Anterior cingulate cortex (tissue), 58 donors: ENCODE measurements around the gene KRT2.

Experiments used
- DNase-seq, 58 donors: peaks; one replicate each; lab custom pipeline; 2025; lab: John Stamatoyannopoulos, UW

Gene KRT2

GRCh38 chr12:52651726-52652261 is at the start of gene KRT2:
Gene KRT2 (minus strand): TSS chr12:52652211. CDS start chr12:52652142, 69 bp downstream.
- no peak for DNase-seq

GRCh38 chr12:52701281-52701680 is 49.3 kb upstream of the KRT2 start:
- no peak for DNase-seq

- DNase-seq: no peak
These were observed 47.9 kb upstream of the KRT2 start for GRCh38 chr12:52699960-52700359.

GRCh38 chr12:52699373-52699772 is 47.4 kb upstream of the KRT2 start:
- no peak for DNase-seq

- no peak for DNase-seq
These were observed 46.8 kb upstream of the KRT2 start for GRCh38 chr12:52698651-52699340.

- no peak for DNase-seq
These were observed 45.1 kb upstream of the KRT2 start for GRCh38 chr12:52697058-52697582.

- no peak for DNase-seq
These were observed 44.6 kb upstream of the KRT2 start for GRCh38 chr12:52696588-52696987.

GRCh38 chr12:52695039-52695438 is 43.0 kb upstream of the KRT2 start:
- no peak for DNase-seq

- no peak for DNase-seq
These were observed 42.1 kb upstream of the KRT2 start for GRCh38 chr12:52694151-52694550.

- DNase-seq: no peak
These were observed 41.2 kb upstream of the KRT2 start for GRCh38 chr12:52693261-52693660.

GRCh38 chr12:52692254-52692653 is 40.2 kb upstream of the KRT2 start:
- no peak for DNase-seq

- DNase-seq: no peak
These were observed 39.8 kb upstream of the KRT2 start for GRCh38 chr12:52691841-52692150.

- peak in 10 of 58 donors; percentile 4 to 22 (median 8) for DNase-seq
These were observed 39.2 kb upstream of the KRT2 start for GRCh38 chr12:52691076-52691840.

GRCh38 chr12:52690351-52691075 is 38.5 kb upstream of the KRT2 start:
- no peak for DNase-seq

- no peak for DNase-seq
These were observed 37.9 kb upstream of the KRT2 start for GRCh38 chr12:52689936-52690335.

GRCh38 chr12:52689239-52689638 is 37.2 kb upstream of the KRT2 start:
- DNase-seq: no peak

- no peak for DNase-seq
These were observed 36.5 kb upstream of the KRT2 start for GRCh38 chr12:52688481-52688880.

GRCh38 chr12:52687497-52688385 is 35.7 kb upstream of the KRT2 start:
- no peak for DNase-seq

GRCh38 chr12:52686756-52687487 is 34.9 kb upstream of the KRT2 start:
- DNase-seq: no peak
